ENCODE results near the gene DIAPH2.
"Not testable (repeated sequence)": the region's sequence is repeated elsewhere in the genome, so short reads cannot be mapped to it uniquely, and the experiment has no call there.

DIAPH2 gene

DNA sequence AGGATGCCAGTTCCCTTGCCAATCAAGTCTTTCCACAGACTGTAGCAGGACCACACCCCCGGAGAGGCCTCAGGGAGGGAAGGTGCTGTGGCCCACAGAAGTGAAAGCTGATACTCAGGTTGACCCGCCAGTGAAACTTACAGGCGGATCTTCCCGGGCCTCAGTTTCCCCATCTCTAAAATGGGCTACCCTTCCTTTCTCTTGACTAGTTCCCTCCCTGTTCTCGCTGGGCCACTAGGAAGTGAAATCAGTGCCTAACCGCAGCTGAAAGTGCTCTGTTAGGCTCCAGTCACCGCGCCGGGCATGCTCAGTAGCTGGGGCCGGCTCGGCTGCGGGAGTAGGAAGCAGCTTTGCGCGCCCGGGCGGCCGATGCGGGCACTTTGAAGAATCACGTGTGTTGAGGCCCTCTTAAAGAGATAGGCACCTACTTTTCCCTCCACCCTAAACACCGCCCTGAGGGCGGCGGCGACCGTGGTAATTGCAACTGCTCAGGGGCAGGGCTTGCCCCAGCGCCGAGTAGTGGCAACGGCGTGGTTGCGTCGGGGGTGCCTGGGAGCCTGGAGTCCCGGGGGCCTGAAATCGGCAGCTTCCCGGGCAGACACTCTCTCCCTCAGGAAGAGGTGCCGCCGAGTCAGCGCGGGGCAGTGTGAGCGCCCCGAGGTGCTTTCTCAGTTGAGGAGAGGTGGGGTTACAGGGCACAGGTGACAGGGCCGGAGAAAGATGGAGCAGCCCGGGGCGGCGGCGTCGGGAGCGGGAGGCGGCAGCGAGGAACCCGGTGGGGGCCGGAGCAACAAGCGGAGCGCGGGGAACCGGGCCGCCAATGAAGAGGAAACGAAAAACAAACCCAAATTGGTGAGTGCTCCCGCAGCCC lies at the start of gene DIAPH2:
TSS of gene DIAPH2 (plus strand) at position 504 of the 871 bp plus-strand sequence.
- DNase-seq (ENCODE audit: low read depth) = peak; percentile 55

GRCh38 chrX:96650023-96650422 lies 34.6 kb upstream of the DIAPH2 start:
- DNase-seq (ENCODE audit: low read depth) = no peak

- no peak for DNase-seq (ENCODE audit: low read depth)
Observed at GRCh38 chrX:96655947-96656623, 28.6 kb upstream of the DIAPH2 start.

GRCh38 chrX:96682516-96682915 lies 2.1 kb upstream of the DIAPH2 start:
- DNase-seq (ENCODE audit: low read depth) = no peak

DNA sequence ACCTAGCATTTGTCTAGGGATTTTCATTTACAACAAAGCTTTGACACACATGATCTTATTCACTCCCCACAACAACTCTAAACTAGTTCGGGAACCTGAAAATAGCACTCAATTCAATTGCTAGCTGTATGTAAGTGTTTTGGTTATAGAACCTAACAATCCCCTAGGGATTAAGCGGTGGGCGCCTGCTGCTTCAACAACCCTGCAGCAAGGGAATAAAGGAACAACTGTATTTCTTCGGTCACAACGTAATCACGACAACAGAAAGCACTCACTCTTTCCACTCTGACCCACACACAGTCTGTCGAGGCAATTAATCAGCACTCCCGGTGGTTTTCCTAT lies 674 bp upstream of the DIAPH2 start:
- DNase-seq (ENCODE audit: low read depth) = no peak

DNA sequence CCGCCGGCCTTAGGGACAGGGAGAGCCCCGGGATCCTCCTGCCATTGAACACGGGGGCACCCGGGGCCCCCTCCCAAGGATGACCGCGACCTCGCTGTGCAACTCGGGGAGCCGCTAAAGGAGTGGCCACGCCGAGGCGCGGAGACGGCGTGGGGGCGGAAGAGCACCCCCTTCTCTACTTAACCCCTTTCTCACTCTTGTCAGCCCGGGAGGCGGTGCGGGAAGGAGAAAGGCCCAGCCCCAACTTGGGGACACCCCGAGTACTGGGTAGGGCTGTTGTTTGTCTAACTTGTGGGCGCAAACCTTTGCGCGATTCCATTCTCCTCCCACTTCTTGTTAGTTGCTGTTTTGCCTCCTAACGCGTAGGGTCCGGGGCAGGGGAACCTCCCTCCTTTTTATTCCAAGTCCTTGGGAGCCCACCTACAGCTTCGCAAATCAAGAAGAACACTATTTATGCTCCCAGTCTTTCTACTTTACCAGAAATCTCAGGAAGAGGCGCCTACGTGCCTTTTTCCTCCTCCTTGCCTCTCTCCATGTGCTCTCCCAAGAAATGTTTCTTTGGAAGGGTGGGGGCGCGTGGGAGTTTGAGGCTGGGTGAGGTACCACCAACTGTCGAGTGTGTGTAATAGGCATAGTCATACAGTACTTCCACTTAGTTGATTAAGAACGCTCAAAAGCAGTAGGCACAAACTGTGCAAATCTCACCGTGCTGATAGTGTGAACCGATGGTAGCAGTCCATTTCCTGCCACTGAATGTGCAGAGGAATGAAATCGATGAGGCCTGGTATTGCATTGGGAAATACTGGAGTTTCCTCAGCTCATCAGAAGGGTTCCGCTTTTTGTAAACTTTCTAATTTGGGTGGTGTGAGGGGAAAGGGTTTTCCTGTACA lies 813 bp downstream of the DIAPH2 start:
- peak; percentile 14 for DNase-seq (ENCODE audit: low read depth)

- no peak for DNase-seq (ENCODE audit: low read depth)
Observed at GRCh38 chrX:96687776-96688175, 3.1 kb downstream of the DIAPH2 start.

DNA sequence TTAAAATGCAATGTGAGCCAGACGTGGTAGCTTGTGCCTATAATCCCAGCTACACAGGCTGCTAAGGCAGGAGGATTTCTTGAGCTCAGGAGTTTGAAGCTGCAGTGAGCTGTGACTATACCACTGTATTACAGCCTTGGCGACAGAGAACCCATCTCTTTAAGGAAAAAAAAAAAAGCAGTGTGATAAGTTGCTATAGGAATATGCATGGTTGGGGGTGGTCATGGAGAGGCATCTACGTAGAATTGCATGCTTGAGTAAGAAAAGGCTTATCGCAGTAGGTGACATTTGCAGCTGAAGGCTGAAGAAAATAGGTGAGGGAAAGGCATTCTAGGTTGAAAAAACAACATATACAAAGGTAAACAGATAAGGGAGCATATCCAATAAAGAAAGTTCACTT lies 4.1 kb downstream of the DIAPH2 start:
- DNase-seq (ENCODE audit: low read depth) = no peak

GRCh38 chrX:96689991-96690390 lies 5.3 kb downstream of the DIAPH2 start:
- DNase-seq (ENCODE audit: low read depth) = no peak

- no peak for DNase-seq (ENCODE audit: low read depth)
Observed at GRCh38 chrX:96692454-96692853, 7.8 kb downstream of the DIAPH2 start.

DNA sequence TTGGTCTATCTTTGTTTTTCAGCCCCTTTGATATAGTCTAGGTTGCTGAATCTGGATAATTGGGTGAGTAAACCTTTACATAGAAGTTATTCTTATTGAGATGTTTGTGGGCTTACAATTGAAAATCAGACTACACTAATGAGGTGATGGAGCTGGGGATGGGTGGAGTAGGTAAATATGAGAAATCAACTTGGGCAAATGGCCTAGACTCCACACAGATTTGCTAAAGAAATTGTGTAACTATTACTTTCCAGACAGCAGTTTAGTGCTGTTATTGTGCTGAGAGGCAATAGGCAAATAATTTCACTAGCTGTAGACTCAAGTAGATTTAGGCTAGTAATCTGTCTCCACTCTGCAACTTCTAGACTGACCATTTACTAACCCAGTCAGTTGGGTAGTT lies 8.2 kb downstream of the DIAPH2 start:
- no peak for DNase-seq (ENCODE audit: low read depth)

- no peak for DNase-seq (ENCODE audit: low read depth)
Observed at GRCh38 chrX:96693407-96693806, 8.8 kb downstream of the DIAPH2 start.

GRCh38 chrX:96696462-96696861 lies 11.8 kb downstream of the DIAPH2 start:
- DNase-seq (ENCODE audit: low read depth) = no peak

GRCh38 chrX:96700625-96701024 lies 16.0 kb downstream of the DIAPH2 start:
- DNase-seq (ENCODE audit: low read depth) = no peak

GRCh38 chrX:96703379-96703778 lies 18.7 kb downstream of the DIAPH2 start:
- DNase-seq (ENCODE audit: low read depth) = no peak

DNA sequence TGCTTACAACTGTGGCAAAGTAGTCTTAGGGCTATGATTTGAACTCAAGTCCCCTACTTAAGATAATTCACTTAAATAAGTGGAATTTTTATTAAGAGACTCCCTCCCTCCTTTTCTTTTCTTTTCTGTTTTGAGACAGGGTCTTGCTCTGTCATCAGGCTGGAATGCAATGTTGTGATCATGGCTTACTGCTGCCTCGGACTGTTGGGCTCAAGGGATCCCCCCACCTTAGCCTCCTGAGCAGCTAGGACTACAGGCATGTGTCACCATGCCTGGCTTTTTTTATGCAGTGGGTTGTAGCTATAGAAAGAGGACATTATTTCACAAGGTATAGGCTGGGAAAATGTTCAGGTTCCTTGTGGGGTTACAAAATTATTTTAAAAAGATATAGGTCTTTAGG lies 19.2 kb downstream of the DIAPH2 start:
- DNase-seq (ENCODE audit: low read depth) = no peak

GRCh38 chrX:96704629-96705028 lies 20.0 kb downstream of the DIAPH2 start:
- no peak for DNase-seq (ENCODE audit: low read depth)

DNA sequence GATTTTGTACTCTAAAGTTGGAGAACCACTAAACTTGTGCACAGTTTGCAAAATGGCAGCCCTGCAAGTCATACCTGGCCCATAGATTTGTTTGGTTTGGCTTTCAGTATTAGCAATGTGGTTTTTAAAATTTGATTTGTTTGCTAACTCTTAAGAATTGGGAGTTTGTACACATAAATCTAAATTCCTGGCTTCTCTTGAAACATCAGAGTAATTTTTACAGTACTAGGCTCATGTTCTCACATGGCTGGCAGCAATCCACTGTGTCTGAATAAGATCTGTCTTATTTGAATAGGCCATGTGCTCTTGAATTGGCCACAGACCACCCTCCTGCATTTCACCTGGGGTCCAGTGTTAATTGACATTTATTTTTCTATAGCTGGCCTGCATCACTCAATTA lies 21.3 kb downstream of the DIAPH2 start:
- DNase-seq (ENCODE audit: low read depth) = no peak

- no peak for DNase-seq (ENCODE audit: low read depth)
Observed at GRCh38 chrX:96707804-96708203, 23.2 kb downstream of the DIAPH2 start.

GRCh38 chrX:96710031-96710430 lies 25.4 kb downstream of the DIAPH2 start:
- DNase-seq (ENCODE audit: low read depth) = no peak

DNA sequence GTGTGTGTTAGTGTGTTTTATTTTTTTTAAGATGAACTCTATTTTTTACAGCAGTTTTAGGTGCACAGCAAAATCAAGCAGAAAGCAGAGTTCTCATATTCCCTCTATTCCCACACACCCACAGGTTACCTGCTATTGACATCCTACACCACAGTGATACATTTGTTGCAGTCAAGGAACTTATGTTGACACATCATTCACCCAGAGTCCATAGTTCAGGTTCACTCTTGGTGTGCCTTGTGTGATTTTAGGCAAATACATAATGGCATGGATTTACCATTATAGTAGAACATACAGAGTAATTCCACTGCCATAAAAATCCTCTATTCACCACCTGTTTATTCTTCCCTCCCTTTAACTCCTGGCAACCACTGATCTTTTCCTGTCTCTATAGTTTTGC lies 28.7 kb downstream of the DIAPH2 start:
- DNase-seq (ENCODE audit: low read depth) = no peak

DNA sequence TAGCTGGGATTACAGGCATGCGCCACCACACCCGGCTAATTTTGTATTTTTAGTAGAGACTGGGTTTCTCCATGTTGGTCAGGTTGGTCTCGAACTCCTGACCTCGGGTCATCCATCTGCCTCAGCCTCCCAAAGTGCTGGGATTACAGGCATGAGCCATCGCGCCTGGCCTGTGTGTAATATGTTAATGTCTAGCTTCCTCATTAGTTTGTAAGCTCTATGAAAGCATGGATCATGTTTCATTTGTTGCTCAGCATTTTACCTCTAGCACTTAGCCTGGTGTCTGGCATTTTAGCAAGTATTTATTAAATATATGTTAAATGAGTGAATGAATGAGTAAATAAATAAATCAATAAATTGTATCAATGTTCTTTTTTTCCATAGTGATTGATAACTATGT lies 29.8 kb downstream of the DIAPH2 start:
- not testable (repeated sequence) for DNase-seq (ENCODE audit: low read depth)

- no peak for DNase-seq (ENCODE audit: low read depth)
Observed at GRCh38 chrX:96715481-96715880, 30.8 kb downstream of the DIAPH2 start.

All from stimulated activated CD8-positive, alpha-beta memory T cell treated with anti-CD3 and anti-CD28 coated beads, Interleukin-4, amount 100 ng/mL, for 24 hours (primary cell).